OCI-LY1 (cell line): ENCODE results near the gene BBX.

ENCODE experiments used
- EZH2 ChIP-seq: fragments of 200-600 bp; sonication (generic), shearing (Covaris generic); IDR thresholded peaks from 2 replicates; pipeline ENCODE4 v1.8.0; 2017; ENCODE audit warnings: borderline replicate concordance, mixed run types, mild to moderate bottlenecking, antibody characterized with exemption, low read length, moderate library complexity, mixed read lengths
- TF ChIP-seq, protein P1 (sequence below): fragments of 200-600 bp; sonication (generic), shearing (Covaris generic); IDR thresholded peaks from 2 replicates; pipeline ENCODE4 v1.5.1; 2017; ENCODE audit warnings: mild to moderate bottlenecking, antibody characterized with exemption, low read length, moderate library complexity, mixed read lengths

DNA sequence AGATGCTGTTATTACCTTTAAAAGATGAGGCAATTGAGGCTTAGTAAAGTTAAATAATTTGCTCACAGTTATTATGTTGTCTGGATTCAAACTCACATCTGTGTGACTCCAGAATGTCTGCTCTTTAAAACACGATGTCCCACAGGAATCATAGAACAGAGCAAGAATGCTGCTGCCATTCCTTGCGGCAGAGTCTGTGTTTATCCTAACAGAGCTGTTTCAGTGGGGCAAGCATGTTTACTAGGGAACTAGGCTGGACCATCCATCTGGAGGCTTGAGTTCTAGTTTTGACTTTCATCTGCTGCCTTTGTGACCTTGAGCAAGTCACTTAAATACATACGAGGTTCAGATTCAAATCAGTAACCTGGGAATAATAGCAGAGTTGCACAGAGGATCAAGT, 72.1 kb downstream of the BBX start:
- TF ChIP-seq, protein P1, sequence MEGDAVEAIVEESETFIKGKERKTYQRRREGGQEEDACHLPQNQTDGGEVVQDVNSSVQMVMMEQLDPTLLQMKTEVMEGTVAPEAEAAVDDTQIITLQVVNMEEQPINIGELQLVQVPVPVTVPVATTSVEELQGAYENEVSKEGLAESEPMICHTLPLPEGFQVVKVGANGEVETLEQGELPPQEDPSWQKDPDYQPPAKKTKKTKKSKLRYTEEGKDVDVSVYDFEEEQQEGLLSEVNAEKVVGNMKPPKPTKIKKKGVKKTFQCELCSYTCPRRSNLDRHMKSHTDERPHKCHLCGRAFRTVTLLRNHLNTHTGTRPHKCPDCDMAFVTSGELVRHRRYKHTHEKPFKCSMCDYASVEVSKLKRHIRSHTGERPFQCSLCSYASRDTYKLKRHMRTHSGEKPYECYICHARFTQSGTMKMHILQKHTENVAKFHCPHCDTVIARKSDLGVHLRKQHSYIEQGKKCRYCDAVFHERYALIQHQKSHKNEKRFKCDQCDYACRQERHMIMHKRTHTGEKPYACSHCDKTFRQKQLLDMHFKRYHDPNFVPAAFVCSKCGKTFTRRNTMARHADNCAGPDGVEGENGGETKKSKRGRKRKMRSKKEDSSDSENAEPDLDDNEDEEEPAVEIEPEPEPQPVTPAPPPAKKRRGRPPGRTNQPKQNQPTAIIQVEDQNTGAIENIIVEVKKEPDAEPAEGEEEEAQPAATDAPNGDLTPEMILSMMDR, result no peak
- TF ChIP-seq EZH2, result no peak
